Forelimb muscle (tissue), 1 donor: ENCODE results near the gene SAMD11. TPM values are rescaled to one million over a fixed set of nuclear protein-coding genes. Genes with fewer than 3 reads are reported as not detected.

Experiments used
- DNase-seq: peaks from one replicate; pipeline ENCODE4 v3.0.0-alpha.2; 2013; ENCODE audit warnings: low read depth
- polyA plus RNA-seq: library from polyadenylated mRNA; unstranded; fragments of 120-200 nt; gene quantifications from one replicate; pipeline ENCODE4 v1.2.1, GENCODE V29; 2013; ENCODE audit not compliant: insufficient read length

Gene SAMD11
- polyA plus RNA-seq, 1 donor, result 5.6 TPM

- no peak for DNase-seq
These were observed 18.5 kb upstream of the SAMD11 start for GRCh38 chr1:905071-905749.

GRCh38 chr1:905811-906599 lies 17.7 kb upstream of the SAMD11 start:
- DNase-seq, result no peak

GRCh38 chr1:906600-907420 lies 16.9 kb upstream of the SAMD11 start:
- DNase-seq, result no peak

DNA sequence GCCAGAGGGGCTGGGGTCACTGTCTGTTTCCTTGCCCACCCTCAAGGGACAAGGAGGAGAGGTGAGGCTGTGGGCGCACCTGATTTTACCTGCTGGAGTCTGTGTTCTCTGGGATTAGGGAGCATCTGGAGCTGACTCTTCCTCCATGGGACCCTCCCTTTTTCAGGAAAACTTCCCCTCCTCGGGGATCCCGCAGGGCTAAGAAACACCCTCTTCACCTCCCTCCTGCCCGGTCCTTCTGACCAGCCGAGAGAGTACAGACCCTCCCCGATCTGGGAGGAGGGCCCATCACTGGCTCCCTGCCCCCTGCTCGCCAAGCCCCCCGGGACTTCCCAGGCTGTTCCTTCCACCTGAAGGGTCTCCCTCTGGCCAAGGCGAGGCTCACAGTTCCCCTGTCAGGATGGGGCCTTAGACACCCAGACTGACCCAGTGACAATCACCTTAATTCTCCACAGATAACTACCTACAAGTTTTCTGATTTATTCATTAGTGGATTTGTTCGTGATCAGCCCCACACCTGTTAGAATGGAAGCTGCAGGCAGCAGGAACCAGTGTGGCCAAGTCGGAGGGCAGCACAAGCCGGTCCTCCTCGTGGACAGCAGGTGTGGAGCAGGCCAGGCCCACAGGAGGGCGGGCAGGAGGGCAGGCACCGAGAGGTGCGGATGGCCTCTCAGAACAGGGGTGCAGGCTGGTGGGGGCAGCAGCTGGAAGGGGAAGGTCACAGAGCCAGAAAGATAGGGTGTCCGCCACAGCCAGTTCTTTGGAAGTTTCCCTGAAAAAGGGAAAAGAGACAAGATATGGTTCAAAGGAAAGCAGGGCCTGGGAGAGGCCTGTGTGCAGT lies 15.9 kb upstream of the SAMD11 start:
- DNase-seq, result no peak

- DNase-seq, result no peak
These were observed 15.1 kb upstream of the SAMD11 start for GRCh38 chr1:908661-909060.

- DNase-seq, result no peak
These were observed 13.8 kb upstream of the SAMD11 start for GRCh38 chr1:909861-910310.

DNA sequence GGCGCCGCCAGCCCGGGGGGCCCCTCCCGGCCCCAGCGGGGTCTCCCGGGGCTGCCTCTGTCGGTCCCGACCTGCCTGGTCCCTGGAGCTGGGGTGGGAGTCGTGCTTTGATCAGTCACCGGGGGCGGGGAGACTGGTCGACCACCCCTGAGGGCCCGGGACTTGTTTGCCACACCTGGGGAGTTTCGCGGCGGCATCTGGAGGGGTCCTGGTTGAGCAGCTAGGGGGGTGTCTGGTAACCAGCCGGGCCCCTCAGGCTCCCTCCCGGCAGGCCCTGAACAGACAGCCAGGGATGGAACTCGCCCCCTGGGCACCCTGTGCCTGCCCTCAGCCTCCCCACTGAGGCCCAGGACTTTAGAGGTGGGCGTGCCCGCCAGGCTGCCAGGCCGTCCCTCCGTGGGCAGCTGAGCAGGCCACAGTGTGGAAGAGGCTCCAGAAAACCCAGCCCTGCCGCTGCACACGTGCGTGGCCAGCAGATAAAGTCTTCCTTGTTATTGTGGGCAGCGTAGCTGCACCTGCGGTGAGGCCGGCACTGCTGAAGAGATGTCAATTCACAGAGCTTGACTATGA lies 13.3 kb upstream of the SAMD11 start:
- DNase-seq, result no peak

- DNase-seq, result no peak
These were observed 12.6 kb upstream of the SAMD11 start for GRCh38 chr1:910881-911721.

- no peak for DNase-seq
These were observed 11.6 kb upstream of the SAMD11 start for GRCh38 chr1:911875-912739.

GRCh38 chr1:912740-913301 lies 10.9 kb upstream of the SAMD11 start:
- DNase-seq, result no peak

DNA sequence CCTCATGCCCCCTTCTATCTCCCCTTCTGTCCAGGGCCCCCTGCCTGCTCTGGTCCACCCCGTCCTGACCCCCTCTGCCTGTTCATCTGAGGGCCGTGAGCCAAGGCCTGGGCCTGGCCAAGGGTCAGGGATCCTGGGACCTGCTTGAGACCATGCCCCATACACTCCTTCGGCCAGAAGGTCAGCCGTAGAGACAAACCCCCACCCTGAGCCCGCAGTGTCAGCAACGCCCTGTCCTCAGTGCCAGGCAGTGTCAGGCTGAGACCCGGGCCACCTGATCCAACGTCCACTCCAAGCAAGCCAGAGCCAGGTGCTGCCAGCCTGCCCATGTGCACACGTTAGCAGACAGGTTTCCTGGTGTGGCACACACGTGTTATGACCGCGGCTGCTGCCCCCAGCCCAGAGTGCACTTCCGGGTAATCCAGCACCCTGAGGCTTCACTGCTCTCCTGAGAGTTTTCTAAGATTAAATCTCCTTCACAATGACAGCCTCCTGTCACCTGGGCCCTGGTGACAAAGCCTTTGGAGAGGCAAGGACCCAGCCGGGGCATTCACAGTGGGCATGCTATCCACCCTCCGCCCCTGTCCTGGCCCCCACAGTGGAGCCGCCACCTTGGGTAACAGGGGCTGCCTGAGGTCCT lies 10.1 kb upstream of the SAMD11 start:
- DNase-seq, result no peak

DNA sequence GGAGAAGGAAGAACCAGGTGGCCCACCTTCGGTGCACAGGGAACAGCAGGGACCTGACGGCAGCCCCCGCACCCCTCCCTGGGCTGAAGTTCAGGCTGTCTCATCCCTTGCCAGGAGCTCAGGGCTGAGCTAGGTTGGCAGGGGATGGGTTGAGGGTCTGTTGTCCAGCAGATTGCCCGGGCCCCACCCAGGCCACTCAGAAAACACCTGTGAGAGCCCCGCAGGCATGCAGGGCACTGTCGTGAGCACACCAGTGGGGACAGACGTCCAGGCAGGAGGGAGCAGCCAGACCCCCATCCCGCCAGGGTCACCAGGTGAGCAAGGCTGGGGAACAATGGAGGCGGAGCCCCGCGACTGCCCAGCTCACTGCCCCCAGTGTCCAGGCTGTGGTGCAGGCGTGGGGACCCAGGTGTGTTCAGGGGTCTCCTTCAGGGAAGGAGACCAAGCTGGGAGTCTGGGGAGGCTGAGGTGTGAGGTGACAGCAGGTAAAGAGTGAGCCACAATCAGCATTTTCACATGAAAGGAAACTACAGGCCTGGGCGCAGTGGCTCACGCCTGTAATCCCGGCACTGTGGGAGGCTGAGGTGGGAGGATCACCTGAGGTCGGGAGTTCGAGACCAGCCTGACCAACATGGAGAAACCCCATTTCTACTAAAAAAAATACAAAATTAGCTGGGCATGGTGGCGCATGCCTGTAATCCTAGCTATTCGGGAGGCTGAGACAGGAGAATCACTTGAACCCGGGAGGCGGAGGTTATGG lies 9.4 kb upstream of the SAMD11 start:
- DNase-seq, result no peak

DNA sequence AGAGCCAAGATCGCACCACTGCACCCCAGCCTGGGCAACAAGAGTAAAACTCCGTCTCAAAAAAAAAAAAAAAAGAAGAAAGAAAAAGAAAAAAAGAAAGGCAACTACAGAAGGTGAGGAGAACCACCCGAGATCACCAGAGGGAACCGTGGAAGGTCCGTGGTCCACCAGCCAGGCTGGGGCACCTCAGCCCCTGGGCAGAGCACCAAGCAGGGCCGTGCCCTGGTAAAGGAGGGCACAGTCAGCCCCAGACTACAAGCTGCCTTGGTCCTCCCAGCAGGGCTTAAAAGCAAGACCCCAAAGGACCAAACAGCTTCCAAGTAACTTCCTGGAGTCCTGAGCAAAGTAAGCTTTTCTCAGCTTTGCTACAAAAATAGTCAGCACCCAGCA lies 8.8 kb upstream of the SAMD11 start:
- no peak for DNase-seq

DNA sequence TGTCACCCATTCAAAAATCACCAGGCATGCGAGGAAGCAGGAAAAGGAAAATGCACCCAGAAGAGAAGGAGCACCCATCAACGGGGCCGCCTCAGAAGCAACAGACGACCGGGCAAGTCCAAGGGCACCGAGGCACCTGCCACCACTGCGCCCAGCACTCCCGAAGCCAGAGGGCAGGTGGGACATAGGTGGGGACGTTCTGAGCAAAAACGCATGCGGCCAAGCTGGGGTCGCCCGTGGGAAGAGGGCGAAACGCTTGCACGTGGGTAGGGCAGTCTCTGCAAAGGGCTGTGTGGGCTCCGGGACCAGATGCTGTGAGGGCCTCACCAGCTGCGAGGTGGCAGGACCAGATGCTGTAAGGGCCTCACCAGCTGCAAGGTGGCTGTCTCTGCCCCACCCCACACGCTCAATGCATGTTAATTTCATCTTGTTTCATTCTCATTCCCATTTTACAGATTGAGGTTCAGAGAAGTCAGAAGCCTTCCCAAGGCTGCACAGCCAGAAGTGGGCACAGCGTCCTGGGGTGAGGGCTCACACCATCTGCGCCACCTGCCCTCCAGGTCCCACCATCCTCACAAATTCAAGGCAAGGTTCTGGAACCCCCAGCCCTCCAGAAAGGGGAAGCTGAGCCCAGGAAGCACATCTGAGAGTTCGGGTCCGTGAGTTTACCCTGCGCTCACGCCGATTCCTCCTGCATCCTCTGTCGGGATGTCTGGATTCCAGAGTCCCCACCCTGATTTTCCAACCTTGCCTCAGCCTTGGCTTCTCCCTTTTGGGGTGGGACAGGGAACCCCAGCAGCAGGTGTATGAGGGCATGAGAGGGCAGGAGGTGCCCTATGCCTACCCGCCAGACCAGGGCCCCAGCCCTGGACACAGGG lies 8.2 kb upstream of the SAMD11 start:
- no peak for DNase-seq

GRCh38 chr1:916173-917075 lies 7.3 kb upstream of the SAMD11 start:
- no peak for DNase-seq

DNA sequence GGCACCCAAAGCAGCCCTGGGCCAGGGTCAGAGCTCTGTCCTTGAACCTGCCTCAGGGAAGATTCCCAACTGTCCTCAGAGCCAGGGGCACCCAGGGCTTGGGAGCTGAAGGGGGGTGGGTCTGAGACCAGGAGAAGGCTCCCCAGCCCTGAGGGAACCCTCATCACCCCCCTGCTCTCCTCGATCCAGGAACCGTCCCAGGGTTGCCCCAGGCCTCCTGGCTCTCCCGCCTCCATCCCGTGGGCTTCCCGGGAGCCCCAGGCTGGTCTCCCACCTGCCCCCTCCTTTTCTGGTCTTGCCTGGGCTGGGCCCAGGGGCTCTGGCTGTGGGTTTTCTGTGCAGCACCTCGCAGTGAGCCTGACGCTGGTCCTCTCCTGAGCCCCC lies 6.7 kb upstream of the SAMD11 start:
- DNase-seq, result no peak
